Endothelial cell (in vitro differentiated cells): ENCODE results near the gene LYRM1. TPM values are rescaled to one million over a fixed set of nuclear protein-coding genes. Genes with fewer than 3 reads are reported as not detected.

Experiments
- DNase-seq: peaks from one replicate; pipeline ENCODE4 v3.0.0; 2021; ENCODE audit warnings: low spot score
- H3K27ac Mint-ChIP-seq: one replicate; pipeline ENCODE4 v1.8.0; 2021; ENCODE audit warnings: mixed read lengths, inconsistent platforms; ENCODE audit not compliant: unreplicated experiment
- H3K27me3 Mint-ChIP-seq: one replicate; pipeline ENCODE4 v1.8.0; 2021; ENCODE audit warnings: mild to moderate bottlenecking, moderate library complexity, mixed read lengths, inconsistent platforms; ENCODE audit not compliant: unreplicated experiment
- H3K36me3 Mint-ChIP-seq: one replicate; pipeline ENCODE4 v1.8.0; 2021; ENCODE audit warnings: mild to moderate bottlenecking, low read depth, mixed read lengths, inconsistent platforms; ENCODE audit not compliant: unreplicated experiment
- H3K4me1 Mint-ChIP-seq: one replicate; pipeline ENCODE4 v1.8.0; 2021; ENCODE audit warnings: mild to moderate bottlenecking, mixed read lengths, inconsistent platforms; ENCODE audit not compliant: unreplicated experiment
- H3K4me3 Mint-ChIP-seq: one replicate; pipeline ENCODE4 v1.8.0; 2021; ENCODE audit warnings: mild to moderate bottlenecking, mixed read lengths, inconsistent platforms; ENCODE audit not compliant: unreplicated experiment
- H3K9me3 Mint-ChIP-seq: one replicate; pipeline ENCODE4 v1.8.0; 2021; ENCODE audit warnings: mixed read lengths, inconsistent platforms; ENCODE audit not compliant: unreplicated experiment
- CTCF ChIP-seq: fragments of 200-600 bp; sonication (generic); IDR thresholded peaks from one replicate; pipeline ENCODE4 v1.5.0; 2021; ENCODE audit warnings: antibody characterized with exemption; ENCODE audit not compliant: unreplicated experiment
- total RNA-seq: library from RNA; stranded (reverse); fragmentation: NEBNext Ultra II Directional; extraction: Animal tissue kit (Norgen Biotek cat#: 25700); gene quantifications from one replicate; pipeline ENCODE4 v1.2.1, GENCODE V29; 2021; ENCODE audit not compliant: unreplicated experiment

Gene LYRM1
- total RNA-seq, 1 donor from 2014 or later = 14.0 TPM

GRCh38 chr16:20871258-20871657 lies 29.3 kb upstream of the LYRM1 start:
- Mint-ChIP-seq H3K36me3 (peaks cover 9% of the 10 kb centered on the region), H3K27me3 (peaks cover 3% of the 10 kb centered on the region), H3K27ac (no peak overlapping the region), H3K4me1 (peaks cover 62% of the 10 kb centered on the region), H3K4me3 (no peak overlapping the region), H3K9me3 (no peaks in the 10 kb centered on the region)
- no peak for TF ChIP-seq CTCF
- no peak for DNase-seq

GRCh38 chr16:20871941-20872815 lies 28.4 kb upstream of the LYRM1 start:
- peaks cover 5% of the 10 kb centered on the region for H3K36me3 Mint-ChIP-seq
- DNase-seq = no peak
- no peak for TF ChIP-seq CTCF
- H3K4me1 Mint-ChIP-seq = peaks cover 53% of the 10 kb centered on the region
- H3K27ac Mint-ChIP-seq = peak overlapping the region; percentile 22
- H3K4me3 Mint-ChIP-seq = no peak overlapping the region
- peaks cover 3% of the 10 kb centered on the region for H3K27me3 Mint-ChIP-seq
- H3K9me3 Mint-ChIP-seq = no peaks in the 10 kb centered on the region

GRCh38 chr16:20873331-20873730 lies 27.2 kb upstream of the LYRM1 start:
- TF ChIP-seq CTCF = no peak
- H3K9me3 Mint-ChIP-seq = no peaks in the 10 kb centered on the region
- no peak overlapping the region for H3K4me3 Mint-ChIP-seq
- H3K27me3 Mint-ChIP-seq = peaks cover 3% of the 10 kb centered on the region
- no peaks in the 10 kb centered on the region for H3K36me3 Mint-ChIP-seq
- H3K4me1 Mint-ChIP-seq = peaks cover 47% of the 10 kb centered on the region
- DNase-seq = no peak
- H3K27ac Mint-ChIP-seq = no peak overlapping the region

- Mint-ChIP-seq H3K9me3 (no peaks in the 10 kb centered on the region), H3K27me3 (peaks cover 3% of the 10 kb centered on the region), H3K36me3 (no peaks in the 10 kb centered on the region), H3K4me1 (peaks cover 44% of the 10 kb centered on the region), H3K4me3 (no peak overlapping the region), H3K27ac (no peak overlapping the region)
- DNase-seq = no peak
- TF ChIP-seq CTCF = no peak
Observed at GRCh38 chr16:20874088-20874581, 26.4 kb upstream of the LYRM1 start.

- Mint-ChIP-seq H3K36me3 (no peaks in the 10 kb centered on the region), H3K27me3 (no peaks in the 10 kb centered on the region), H3K27ac (no peak overlapping the region), H3K4me1 (peaks cover 38% of the 10 kb centered on the region), H3K4me3 (no peak overlapping the region), H3K9me3 (no peaks in the 10 kb centered on the region)
- no peak for DNase-seq
- no peak for TF ChIP-seq CTCF
Observed at GRCh38 chr16:20875355-20875650, 25.3 kb upstream of the LYRM1 start.
